Kidney epithelial cell (primary cell): ENCODE results near the gene HPSE. TPM values are rescaled to one million over a fixed set of nuclear protein-coding genes. Genes with fewer than 3 reads are reported as not detected.

Source experiments
- DNase-seq: peaks from one replicate; pipeline ENCODE4 v3.0.0-alpha.2; 2010; ENCODE audit warnings: low read depth
- H3K27me3 ChIP-seq: 2 replicates; pipeline ENCODE4 v1.6.0; 2011; ENCODE audit warnings: low read length; ENCODE audit not compliant: control insufficient read depth, insufficient read depth
- H3K36me3 ChIP-seq: 2 replicates; pipeline ENCODE4 v1.5.1; 2011; ENCODE audit warnings: low read length; ENCODE audit not compliant: control insufficient read depth, insufficient read depth
- H3K4me3 ChIP-seq: 2 replicates; pipeline ENCODE4 v1.5.1; 2011; ENCODE audit warnings: low read depth, mild to moderate bottlenecking, control low read depth, low read length
- total RNA-seq: library from RNA; depleted of rRNA; stranded (reverse); fragments of >200 nt; gene quantifications from 2 replicates; pipeline ENCODE4 v1.2.3, GENCODE V29; 2015
- TF ChIP-seq, protein P1 (sequence below): IDR thresholded peaks from 2 replicates; pipeline ENCODE4 v1.5.1; 2011; ENCODE audit warnings: mild to moderate bottlenecking, moderate library complexity, low read length, control low read depth, inconsistent platforms; ENCODE audit not compliant: insufficient read depth, poor library complexity, severe bottlenecking

The HPSE gene
- total RNA-seq, 1 donor from 2014 or later = 0.21 TPM

DNA sequence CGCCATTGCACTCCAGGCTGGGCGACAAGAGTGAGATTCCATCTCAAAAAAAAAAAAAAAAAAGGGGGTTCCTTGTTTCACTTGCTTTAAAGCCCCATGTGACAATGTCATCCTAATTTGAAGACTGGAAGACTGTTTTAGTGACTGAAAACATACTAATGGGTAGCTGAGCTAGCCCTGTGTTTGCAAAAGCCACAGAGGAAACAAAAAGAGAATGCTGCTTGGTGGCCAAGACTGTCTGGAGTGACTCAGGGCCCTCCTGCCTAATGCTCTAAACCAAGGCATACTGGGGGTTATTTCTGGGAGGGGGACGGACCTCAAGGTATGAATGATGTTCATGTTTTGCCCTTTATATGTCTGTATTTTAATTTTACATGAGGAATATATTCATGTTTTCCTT lies 16.0 kb downstream of the HPSE start:
- TF ChIP-seq, protein P1, sequence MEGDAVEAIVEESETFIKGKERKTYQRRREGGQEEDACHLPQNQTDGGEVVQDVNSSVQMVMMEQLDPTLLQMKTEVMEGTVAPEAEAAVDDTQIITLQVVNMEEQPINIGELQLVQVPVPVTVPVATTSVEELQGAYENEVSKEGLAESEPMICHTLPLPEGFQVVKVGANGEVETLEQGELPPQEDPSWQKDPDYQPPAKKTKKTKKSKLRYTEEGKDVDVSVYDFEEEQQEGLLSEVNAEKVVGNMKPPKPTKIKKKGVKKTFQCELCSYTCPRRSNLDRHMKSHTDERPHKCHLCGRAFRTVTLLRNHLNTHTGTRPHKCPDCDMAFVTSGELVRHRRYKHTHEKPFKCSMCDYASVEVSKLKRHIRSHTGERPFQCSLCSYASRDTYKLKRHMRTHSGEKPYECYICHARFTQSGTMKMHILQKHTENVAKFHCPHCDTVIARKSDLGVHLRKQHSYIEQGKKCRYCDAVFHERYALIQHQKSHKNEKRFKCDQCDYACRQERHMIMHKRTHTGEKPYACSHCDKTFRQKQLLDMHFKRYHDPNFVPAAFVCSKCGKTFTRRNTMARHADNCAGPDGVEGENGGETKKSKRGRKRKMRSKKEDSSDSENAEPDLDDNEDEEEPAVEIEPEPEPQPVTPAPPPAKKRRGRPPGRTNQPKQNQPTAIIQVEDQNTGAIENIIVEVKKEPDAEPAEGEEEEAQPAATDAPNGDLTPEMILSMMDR = no peak
- H3K36me3 ChIP-seq = no peaks in the 10 kb centered on the region
- no peak for DNase-seq
- no peaks in the 10 kb centered on the region for H3K27me3 ChIP-seq
- no peak overlapping the region for H3K4me3 ChIP-seq

DNA sequence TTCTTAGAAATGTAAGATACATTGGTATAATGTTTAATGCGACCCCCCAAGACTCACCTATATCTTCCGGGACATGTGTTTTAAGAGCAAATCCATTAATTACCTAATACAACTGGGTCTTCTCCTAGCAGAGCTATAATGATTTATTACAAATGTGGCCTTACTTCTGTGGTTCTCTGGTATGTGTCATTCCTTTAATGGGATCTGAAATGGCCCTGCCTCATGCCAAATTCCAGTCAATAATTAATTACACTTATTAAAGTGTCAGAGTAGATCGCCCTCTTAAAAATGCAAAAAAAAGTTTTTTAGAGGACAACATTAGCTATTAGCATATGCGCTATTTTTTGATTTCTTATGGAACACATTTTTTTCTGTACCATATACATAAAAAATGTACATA lies 17.0 kb downstream of the HPSE start:
- H3K36me3 ChIP-seq = no peaks in the 10 kb centered on the region
- H3K27me3 ChIP-seq = no peaks in the 10 kb centered on the region
- no peak for DNase-seq
- H3K4me3 ChIP-seq = no peak overlapping the region
- TF ChIP-seq, protein P1 = no peak

DNA sequence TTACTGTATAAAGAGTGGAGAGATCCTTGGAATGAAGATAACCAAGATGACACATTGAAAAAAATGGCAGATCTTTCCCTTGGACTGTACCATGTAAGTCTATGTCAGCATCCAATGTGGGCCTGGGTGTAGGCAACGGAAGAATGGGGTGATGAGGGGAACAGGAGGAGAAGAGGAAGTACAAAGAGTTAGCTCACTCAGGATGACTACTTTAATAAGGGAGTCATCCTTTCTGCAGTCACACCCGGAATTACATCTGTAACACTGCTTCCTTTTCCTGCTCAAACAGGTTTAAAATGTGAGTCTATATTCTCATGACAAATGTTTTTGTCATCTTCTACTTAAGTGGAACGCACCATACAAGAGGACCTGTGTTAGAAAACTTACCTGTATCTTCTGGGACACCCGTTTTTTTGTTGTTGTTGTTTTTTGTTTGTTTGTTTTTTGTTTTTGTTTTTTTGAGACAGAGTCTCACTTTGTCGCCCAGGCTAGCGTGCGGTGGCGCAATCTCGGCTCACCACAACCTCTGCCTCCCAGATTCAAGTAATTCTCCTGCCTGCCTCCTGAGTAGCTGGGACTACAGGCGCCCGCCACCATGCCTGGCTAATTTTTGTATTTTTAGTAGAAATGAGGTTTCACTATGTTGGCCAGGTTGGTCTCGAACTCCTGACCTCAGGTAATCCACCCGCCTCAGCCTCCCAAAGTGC lies 18.0 kb downstream of the HPSE start:
- no peaks in the 10 kb centered on the region for H3K27me3 ChIP-seq
- no peak for DNase-seq
- no peak overlapping the region for H3K4me3 ChIP-seq
- TF ChIP-seq, protein P1 = no peak
- no peaks in the 10 kb centered on the region for H3K36me3 ChIP-seq

DNA sequence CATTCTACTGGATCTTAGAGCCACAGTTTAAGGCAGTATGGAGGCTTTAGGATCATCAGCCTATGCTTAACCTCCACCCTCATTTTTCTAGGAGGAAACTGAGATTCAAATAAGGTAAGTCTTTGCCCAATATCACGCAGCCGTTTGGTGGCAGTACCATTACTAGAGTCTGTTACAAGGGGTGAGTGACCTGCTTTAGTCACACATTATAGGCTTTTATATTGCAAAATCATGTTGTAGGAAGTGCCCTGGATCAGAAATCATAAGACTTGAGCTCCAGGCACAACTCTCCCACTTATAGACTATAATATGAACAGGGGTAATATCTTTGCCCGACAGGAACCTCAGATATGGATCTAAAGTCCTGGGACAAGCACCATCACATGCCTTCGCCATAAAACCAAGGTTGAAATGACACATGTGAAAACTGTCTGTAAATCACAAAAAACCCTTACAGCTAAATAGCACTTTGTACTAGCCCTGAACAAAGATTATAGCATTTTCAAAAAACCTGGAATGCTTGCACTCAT lies 19.2 kb downstream of the HPSE start:
- Histone ChIP-seq H3K27me3 (no peaks in the 10 kb centered on the region), H3K4me3 (no peak overlapping the region), H3K36me3 (no peaks in the 10 kb centered on the region)
- TF ChIP-seq, protein P1 = no peak
- DNase-seq = no peak

DNA sequence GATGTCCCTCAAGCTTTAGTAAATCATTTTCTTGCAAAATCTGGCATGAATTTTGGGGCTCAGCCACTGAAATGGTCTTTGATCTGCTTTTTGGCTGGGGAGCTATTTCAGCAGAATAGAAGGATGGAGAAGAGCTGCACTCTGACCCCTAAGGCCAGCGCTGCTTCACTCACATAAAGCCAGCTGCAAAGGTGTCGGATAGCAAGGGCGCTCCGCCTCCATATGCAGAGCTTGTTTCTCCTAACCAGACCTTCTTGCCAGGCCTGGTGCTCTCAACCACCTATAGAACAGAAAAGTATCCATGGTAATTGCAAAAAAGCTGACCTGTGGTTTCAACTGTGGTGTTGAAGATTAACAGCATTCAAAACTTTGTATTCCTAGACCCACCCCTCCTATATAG lies 26.0 kb downstream of the HPSE start:
- TF ChIP-seq, protein P1 = no peak
- no peak overlapping the region for H3K4me3 ChIP-seq
- DNase-seq = no peak

DNA sequence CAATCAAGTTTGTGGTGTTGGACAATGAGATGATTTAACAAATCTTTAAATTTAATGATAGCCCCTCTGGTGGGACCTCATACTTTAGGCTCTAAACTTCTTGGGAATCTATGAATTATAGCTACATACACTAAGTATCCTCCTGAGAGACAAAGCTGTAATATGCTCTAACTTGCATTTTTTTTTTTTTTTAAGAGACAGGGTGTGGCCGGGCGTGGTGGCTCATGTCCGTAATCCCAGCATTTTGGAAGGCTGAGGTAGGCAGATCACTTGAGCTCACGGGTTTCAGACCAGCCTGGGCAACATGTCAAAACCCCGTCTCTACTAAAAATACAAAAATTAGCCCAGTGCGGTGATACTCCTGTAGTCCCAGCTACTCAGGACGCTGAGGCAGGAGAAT lies 26.7 kb downstream of the HPSE start:
- TF ChIP-seq, protein P1 = no peak
- Histone ChIP-seq H3K27me3 (no peaks in the 10 kb centered on the region), H3K4me3 (no peak overlapping the region), H3K36me3 (no peaks in the 10 kb centered on the region)
- no peak for DNase-seq

More for the DNA sequence above, 26.0 kb downstream of the HPSE start:
- Histone ChIP-seq H3K27me3 (no peaks in the 10 kb centered on the region), H3K36me3 (no peaks in the 10 kb centered on the region)
